T follicular helper cell (primary cell): ENCODE measurements around the gene ZDHHC1.
"Not testable (repeated sequence)": the region's sequence is repeated elsewhere in the genome, so short reads cannot be mapped to it uniquely, and the experiment has no call there.

ENCODE experiments used
- DNase-seq: peaks from one replicate; pipeline ENCODE4 v3.0.0-alpha.2; 2020; ENCODE audit warnings: low read depth

ZDHHC1 gene

DNA sequence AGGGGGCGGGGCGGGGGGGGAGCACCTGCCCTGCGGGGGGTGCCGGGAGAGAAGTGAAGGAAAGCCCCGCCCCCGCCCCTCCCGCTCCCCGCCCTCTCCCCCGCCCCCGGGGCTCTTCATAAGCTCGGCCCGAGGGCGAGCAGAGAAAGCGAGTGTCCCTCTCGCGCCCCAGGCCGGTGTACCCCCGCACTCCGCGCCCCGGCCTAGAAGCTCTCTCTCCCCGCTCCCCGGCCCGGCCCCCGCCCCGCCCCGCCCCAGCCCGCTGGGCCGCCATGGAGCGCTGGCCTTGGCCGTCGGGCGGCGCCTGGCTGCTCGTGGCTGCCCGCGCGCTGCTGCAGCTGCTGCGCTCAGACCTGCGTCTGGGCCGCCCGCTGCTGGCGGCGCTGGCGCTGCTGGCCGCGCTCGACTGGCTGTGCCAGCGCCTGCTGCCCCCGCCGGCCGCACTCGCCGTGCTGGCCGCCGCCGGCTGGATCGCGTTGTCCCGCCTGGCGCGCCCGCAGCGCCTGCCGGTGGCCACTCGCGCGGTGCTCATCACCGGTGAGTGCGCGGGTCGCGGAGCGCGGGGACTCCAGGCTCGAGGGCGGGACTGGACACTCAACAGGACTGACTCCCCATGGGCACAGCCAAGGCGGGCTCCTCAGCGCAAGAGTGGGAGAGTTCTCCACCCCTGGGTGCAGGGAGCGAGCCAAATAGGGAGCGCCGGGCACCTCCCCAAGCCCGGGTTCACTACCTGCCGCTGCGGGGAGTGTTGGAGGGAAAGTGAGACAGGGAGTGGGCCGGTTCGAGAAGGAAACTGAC, 14.9 kb upstream of the ZDHHC1 start, which contains the start of gene HSD11B2:
TSS of gene HSD11B2 (plus strand) at position 145 of the 798 bp plus-strand sequence. CDS start at position 273, 128 bp downstream.
- DNase-seq, result no peak

GRCh38 chr16:67430504-67430976, 14.3 kb upstream of the ZDHHC1 start:
- no peak for DNase-seq

- DNase-seq, result no peak
Observed at GRCh38 chr16:67429799-67430503, 13.7 kb upstream of the ZDHHC1 start.

- no peak for DNase-seq
Observed at GRCh38 chr16:67429053-67429798, 12.9 kb upstream of the ZDHHC1 start.

DNA sequence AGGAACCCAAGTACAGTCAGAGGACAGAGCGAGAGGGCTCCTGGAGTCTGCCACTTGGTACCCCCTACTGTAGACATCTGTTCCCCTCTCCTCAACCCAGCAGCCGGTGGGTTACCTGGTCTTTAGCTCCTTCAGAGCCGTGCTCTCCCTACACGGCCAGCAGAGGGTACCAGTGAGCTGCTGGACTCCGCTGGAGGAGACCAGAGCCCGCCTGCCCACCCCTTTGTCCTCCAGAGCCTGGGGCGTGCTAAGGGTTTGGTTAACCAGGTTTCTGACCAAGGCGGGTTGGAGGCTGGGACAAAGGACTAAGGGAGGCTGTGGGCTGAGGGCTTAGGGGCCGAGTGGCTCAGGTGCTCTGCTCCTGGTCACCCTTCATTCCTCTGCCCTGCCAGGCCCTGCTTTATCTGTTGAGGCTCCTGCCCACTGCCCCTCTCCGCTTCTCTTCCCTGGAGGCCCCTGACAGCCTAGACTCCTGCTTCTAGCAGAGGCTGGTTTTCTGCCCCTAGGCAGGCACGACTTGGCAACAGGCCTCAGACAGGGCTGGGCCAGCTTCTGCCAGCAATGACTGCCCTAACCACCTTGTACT, 12.0 kb upstream of the ZDHHC1 start:
- DNase-seq, result peak; percentile 22

DNA sequence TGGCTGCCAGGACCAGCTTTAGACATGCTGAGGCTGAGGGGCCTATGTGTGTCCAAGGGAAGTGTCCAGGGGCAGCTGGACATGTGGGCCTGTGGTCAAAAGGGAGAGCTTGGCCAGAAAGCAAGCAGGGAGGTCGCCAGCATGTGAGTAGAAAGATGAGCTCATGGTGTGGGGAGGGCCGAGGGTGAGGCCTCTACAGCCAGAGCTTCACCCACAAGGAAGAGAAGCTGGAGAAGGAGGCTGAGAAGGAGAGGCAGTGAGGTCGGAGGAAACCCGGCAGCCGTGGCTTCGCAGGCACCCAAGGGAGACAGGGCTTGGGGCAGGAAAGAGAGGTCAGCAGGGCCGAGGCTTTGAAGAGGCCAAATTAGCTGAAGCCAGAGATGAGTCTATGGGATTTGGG, 10.7 kb upstream of the ZDHHC1 start:
- DNase-seq, result no peak

DNA sequence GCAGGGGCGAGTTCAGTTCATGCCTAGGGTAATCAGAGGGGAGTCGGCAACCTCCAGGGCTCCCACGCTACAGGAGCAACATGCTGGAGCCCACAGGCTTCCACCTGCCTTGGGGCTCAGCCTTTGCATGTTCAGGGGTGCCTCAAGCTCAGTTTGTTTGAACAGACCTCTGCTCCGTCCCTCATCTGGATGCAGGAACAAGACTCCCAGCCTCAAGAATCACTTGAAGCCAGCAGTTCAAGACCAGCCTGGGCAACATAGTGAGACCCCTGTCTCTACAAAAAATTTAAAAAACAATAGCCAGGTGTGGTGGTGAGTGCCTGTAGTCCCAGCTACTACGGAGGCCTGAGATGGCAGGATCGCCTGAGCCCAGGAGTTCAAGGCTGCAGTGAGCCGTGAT, 9.7 kb upstream of the ZDHHC1 start:
- DNase-seq, result no peak

- DNase-seq, result no peak
Observed at GRCh38 chr16:67425580-67425979, 9.3 kb upstream of the ZDHHC1 start.

- no peak for DNase-seq
Observed at GRCh38 chr16:67425061-67425460, 8.8 kb upstream of the ZDHHC1 start.

GRCh38 chr16:67424261-67424615, 8.0 kb upstream of the ZDHHC1 start:
- no peak for DNase-seq

DNA sequence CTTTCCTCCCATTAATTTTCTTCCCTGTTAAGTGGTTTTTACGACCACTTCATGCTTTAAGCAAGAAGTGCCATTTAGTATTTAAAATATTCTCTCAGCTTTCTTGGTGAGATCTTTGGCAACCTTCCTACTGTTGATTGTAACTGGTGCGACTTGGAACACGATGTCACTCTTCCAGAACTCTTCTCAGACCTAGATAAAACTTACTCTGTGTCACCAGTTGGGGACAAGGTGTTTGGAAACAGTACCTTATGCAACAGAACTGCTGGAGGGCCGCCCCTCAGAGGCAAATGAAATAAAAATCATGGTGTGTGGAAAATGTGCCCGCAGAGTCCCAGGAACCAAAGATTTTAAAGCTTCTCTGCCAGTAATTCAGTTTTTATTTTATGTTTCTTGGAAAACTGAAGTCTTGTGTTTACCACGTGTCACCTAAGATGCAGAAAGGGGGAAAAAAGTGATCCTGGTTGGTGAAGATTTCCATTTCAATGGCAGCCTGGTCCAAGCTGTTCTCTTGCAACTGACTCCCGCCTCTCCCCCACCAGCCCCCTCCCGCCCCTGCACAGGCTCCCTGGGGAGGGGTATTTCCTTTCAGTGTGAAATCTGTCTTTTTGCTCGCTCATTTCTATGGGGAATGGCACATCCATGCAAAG, 7.5 kb upstream of the ZDHHC1 start:
- no peak for DNase-seq

GRCh38 chr16:67423015-67423414, 6.7 kb upstream of the ZDHHC1 start:
- no peak for DNase-seq

- no peak for DNase-seq
Observed at GRCh38 chr16:67421030-67421429, 4.8 kb upstream of the ZDHHC1 start.

DNA sequence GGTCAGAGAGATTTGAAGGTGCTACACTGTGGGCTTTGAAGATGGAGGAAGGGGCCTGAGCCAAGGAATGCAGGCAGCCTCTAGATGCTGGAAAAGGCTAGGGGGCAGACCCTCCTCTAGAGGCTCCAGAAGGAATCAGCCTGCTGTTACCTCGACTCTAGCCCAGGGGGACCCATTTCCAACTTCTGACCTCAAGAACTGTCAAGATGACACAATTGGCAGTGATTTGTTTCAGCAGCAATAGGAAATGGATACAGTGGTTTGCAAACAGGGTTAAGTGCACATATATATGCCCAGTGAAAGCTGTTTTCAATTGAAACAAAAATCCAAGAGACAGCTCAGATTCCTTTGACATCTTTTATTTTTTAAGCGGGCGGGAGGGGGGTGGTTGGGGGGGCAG, 3.7 kb upstream of the ZDHHC1 start:
- no peak for DNase-seq

DNA sequence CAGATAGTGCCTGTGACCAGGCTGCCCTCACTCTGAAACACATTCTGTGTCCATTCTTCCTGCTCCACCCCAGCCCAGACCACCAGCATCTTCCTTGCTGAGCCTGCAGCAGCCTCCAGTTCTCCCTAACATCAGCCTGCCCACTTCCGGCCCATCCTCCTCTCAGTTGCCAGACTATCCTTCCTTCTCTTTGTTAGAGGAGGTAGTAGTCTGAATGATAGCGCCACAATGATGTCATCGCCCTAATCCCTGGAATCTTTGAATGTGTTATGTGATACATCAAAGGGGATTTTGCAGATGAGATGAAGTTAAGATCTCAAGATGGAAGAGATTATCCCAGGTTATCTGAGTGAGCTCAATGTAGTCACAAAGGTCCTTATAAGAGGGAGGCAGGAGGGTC, 3.2 kb upstream of the ZDHHC1 start:
- DNase-seq, result no peak

DNA sequence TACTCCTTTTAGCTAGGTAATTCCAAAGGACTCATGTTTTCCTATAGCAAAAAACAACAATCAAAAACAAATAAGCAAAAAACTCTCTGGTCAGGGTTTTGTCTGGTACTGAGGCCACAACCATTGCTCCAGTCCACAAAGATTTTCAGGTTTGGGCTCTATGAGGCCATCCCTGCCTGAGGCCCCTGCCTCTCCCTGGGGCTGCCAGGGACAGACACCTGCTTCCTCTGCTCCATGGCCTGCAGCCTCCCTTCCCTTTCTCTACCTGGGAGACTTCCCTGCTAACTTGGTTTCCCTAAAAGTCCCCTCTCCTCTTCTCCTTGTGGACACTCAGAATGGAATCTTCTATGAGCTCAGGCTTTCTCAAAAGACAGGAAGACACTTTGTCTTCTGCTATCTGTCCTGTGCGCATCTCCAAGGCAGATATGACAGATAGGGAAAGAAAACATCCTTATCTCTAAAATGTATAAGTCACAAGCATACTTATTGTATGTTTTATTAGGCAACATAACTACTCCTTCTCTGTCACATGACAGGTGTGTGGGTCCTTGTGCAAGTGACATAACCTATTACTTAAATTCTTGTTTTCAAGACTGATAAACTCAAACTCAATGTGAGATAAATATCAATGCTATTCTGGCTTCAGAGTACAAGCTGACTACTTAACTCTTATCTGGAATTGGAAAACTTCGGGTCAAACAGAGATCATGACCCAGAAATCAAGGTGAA, 1.2 kb upstream of the ZDHHC1 start:
- DNase-seq, result no peak

DNA sequence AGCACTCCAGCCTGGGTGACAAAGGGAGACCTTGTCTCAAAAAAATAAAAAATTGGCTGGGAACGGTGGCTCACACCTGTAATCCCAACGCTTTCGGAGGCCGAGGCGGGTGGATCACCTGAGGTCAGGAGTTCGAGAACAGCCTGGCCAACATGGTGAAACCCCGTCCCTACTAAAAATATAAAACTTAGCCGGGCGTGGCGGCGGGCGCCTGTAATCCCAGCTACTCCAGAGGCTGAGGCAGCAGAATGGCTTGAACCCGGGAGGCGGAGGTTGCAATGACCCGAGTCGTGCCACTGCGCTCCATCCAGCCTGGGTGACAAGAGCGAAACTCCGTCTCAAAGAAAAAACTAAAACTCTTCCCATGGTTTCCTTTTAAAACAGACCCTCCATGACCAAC, 856 bp downstream of the ZDHHC1 start:
- not testable (repeated sequence) for DNase-seq

DNA sequence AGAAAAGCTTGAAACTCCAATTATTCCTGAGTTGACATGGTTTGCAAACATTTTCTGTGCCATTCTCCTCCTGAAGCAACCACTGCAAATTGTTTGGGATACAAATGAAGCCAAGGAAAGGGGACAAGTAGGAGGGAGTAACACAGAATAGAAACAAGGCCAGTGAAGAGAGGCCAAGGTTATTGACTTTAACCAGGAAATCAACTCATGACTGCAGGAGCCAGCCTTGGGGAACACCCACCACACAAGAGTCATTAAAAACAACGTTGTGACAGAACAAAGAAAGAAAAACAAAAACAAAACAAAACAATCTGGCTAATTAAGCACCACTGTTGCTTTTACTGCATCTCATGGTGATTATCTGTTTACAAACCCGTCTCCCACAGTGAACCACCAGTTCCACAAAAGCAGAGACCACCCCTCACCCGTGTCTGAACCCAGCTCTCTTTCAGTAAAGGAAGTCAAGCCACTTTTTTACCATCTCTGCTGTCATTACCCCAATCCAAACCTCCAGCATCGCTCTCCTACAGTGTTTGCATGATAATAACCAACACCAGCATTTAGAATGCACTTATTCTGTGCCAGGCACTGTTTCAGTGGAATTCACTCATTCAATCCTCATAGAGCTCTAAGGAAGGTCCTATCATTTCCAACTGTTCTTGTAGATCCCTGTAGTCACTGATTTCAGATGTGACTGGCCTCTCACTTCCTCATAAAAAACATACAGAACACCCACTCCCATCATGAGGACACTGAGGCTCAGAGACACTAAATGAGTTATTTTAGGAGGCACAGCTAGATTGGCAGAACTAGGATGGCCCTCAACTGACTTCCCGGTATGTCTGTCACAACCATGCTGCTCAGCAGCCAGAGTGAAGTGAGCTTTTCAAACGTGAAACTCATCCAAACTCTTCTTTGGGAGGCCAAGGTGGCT, 2.0 kb downstream of the ZDHHC1 start:
- DNase-seq, result no peak

DNA sequence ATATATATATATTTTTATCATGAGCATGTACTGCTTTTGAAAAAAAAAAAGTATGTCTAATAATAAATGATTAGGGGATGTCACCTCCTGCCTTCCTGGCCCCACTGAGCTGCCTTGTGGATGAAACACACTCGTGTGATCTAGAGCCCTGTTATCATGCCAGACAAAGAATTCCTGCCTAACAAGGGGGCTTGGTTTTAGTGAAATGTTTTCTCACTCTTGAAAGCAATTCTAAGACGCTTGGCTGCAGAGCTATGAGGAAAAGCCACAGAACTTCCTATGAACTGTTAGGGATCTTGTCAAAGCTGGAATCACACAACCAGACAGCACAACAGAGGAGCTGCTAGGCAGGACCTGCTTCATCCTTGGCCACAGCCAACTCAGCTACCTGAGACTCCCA, 4.0 kb downstream of the ZDHHC1 start:
- no peak for DNase-seq

DNA sequence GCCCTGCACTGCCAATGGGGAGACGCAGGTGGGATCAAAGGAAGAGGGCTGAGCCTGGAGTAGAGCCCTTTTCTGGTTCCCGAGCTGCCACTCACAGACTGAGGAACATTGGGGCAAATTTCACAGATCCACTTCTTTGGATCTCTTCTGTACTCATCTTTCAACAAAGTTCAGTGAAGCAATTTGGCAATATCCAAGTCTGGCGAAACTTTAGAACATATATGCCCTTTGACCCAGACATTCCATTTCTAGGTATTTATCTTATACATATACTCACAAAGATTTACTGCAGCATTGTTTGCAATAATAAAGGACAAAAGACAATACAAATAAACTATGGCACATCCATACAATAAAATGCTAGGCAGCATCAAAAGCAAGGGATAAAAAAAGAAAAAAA, 4.9 kb downstream of the ZDHHC1 start:
- DNase-seq, result no peak
